ENCODE results near the gene PLA2G2F.

PLA2G2F gene

DNA sequence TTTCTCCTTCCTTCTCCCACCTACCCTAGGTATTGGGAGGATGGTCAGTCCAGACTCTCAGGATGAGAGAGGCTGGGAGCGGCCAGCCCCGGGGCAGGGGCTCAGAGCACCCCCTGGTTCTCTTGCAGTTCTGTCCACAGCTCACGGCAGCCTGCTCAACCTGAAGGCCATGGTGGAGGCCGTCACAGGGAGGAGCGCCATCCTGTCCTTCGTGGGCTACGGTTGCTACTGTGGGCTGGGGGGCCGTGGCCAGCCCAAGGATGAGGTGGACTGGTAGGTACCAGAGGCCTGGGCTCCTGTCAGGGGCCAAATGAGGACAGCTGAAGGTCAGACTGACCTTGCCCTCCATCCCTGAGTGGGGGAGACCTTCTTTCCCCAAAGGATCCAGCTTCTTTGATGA, 4.2 kb downstream of the PLA2G2F start:
- DNase-seq (ENCODE audit: low spot score): no peak

- no peak for DNase-seq (ENCODE audit: low spot score)
Measured at GRCh38 chr1:20143734-20144565, 4.8 kb downstream of the PLA2G2F start.

DNA sequence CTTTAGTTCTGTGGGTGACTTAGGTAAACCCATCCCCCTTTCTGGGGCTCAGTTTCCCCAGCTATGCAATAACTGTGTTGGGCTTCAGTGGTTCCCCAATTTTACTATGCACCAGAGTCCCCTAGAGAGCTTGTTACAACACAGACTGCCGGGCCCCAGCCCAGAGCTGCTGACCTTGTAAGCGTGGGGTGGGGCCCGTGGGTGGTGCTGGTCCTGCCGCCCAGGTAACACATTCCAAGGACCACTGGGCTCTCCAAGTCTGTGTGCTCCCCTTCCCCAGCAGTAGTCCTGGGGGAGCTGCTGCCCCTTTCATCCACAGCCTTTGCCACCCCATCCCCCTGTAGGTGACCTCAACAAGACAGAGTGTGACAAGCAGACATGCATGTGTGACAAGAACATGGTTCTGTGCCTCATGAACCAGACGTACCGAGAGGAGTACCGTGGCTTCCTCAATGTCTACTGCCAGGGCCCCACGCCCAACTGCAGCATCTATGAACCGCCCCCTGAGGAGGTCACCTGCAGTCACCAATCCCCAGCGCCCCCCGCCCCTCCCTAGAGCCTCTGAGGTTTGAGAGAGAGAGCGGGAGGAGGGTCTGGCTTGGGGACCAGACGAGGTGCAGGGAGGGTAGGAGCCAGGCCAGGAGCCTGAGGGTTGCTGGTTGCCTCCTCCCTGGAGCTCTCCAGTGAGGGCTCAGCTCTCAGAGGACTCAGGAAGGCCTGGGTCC, 8.9 kb downstream of the PLA2G2F start:
- no peak for DNase-seq (ENCODE audit: low spot score)

GRCh38 chr1:20148571-20149500, 9.7 kb downstream of the PLA2G2F start:
- no peak for DNase-seq (ENCODE audit: low spot score)

GRCh38 chr1:20149601-20150325, 10.6 kb downstream of the PLA2G2F start:
- DNase-seq (ENCODE audit: low spot score): no peak

GRCh38 chr1:20150326-20150705, 11.2 kb downstream of the PLA2G2F start:
- DNase-seq (ENCODE audit: low spot score): no peak

DNA sequence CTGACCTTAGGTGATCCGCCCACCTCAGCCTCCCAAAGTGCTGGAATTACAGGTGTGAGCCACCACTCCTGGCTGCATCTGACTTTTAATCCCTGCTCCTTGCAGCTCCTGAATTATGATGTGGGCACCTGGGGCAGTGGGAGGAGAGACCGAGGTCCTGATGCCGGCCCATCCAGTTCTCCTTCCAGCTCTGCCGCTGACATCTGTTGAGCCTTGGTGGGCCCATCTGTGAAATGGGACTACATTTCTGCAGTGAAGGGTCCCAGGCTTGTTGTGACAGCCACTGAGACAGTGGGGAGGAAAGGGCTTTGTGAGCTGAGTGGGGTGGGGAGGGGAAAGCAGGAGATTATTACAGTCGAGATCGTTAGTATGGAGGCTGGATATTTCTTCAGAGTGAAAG, 11.8 kb downstream of the PLA2G2F start:
- DNase-seq (ENCODE audit: low spot score): no peak

DNA sequence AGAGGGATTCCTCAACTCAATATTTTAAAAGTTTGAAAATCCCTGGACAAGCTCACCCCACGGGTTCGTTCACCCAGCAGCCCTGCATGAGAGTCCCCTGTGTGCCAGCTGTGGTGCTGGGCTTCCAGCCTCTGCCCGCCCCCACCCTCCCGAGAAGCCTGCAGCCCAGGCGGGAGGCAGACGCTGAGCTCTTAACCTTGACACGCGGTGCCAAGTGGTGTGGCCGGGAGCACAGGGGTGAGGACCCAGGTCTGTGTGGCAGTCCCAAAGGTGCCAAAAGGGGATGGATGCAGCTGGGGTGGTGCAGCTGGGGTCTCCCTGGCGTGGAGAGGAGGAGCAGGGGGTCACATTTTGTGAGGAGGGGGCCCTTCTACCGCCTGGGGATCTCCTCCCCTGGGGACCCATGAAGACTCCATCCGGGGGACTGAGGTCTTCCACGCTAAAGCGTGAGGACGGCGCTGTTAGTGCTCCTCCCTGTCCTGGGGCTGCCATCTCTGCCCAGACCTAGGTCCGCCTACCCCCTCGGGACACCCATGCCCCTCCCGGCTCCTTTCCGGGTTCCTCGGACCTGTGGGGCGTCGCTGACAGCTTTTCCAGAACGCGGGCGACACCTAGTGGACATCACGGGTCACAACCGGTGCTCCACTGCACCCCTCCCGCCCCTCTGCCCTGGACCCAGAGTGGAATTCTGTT, 12.9 kb downstream of the PLA2G2F start:
- peak; percentile 76 for DNase-seq (ENCODE audit: low spot score)

DNA sequence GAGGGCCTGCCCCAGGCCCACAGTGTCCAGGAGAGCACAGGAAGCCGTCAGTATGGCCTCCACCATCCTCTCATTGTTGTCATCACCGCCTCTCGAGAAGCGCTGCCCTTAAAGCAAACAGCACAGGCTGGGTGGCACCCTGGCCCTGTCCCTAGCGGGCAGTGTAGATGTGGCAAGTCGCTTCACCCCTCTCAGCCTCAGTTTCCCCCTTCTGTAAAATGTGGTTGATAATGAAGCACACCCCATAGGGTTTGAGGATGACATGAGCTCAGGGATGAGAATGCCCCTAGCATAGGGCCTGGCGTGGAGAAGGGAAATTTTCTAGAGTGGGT, 13.4 kb downstream of the PLA2G2F start:
- DNase-seq (ENCODE audit: low spot score): no peak

GRCh38 chr1:20153000-20153418, 13.9 kb downstream of the PLA2G2F start:
- DNase-seq (ENCODE audit: low spot score): no peak

DNA sequence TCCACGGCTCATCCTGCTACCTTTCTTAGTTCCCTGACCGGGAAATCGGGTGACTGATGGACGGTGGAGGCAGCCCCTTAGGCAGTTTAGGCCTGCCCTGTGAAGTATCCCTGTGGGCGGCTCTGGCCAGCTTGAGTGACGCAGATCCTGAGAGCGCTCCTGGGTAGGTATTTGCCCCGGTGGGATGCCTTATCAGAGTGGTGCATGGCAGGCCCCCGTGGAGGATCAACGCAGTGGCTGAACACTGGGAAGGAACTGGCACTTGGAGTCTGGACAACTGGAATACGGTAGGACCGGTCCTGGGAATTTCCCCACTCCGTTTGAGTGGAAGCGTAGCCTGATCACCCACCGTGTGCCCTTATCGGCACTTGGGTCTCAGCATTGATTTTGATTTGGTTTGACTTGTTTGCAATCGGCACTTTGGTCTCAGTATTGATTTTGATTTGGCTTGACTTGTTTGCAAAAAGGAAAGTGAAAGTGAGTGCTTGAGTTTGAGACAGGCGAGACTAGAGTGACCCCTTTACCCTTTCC, 15.2 kb downstream of the PLA2G2F start:
- DNase-seq (ENCODE audit: low spot score): no peak

DNA sequence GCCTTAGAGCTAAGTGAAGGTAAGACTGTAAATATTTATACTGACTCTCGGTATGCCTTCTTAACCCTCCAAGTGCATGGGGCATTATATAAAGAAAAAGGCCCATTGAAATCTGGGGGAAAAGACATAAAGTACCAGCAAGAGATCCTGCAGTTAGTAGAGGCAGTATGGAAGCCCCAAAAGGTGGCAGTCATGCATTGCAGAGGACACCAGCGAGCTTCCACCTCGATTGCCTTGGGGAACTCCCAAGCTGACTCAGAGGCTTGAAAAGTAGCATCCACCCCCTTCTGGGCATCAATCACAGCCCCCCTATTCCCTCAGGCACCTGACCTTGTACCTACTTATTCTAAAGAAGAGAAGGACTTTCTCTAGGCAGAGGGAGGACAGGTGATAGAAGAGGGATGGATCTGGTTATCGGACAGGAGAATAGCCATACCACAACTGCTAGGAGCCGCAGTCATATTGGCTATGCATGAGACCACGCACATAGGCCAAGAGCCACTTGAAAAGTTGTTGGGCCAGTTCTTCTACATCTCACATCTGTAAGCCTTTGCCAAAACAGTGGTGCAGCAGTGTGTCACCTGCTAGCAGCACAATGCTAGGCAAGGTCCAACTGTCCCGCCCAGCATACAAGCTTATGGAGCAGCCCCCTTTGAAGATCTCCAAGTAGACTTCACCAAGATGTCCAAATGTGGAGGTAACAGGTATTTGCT, 19.4 kb downstream of the PLA2G2F start:
- DNase-seq (ENCODE audit: low spot score): peak; percentile 8

- DNase-seq (ENCODE audit: low spot score): no peak
Measured at GRCh38 chr1:20160034-20160433, 20.9 kb downstream of the PLA2G2F start.

DNA sequence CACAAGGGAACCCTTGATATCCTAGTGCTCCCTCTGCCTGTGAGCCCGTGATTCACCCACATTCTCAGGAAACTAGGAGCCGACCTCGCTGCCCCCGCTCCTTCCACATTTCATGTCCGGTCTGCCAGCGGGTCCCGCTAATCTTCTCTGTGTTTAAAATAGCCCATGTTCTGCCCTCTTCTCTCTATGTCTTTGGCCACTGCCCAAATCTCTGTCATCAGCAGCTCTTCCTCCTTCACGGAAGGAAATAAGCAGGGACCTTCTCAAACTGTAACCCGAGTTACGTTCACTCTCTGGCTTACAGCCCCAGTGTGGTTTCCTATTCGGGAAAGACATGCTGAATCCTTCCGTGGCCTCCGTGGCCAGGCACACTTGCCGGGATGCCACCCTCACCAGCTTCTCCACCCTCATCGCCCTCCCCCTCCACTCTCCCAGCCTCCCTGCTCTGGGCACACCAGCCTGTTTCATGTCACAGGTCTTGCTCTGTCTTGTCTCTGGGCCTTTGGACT, 25.6 kb downstream of the PLA2G2F start:
- DNase-seq (ENCODE audit: low spot score): no peak

GRCh38 chr1:20165522-20165951, 26.4 kb downstream of the PLA2G2F start:
- DNase-seq (ENCODE audit: low spot score): no peak

- no peak for DNase-seq (ENCODE audit: low spot score)
Measured at GRCh38 chr1:20166051-20166450, 26.9 kb downstream of the PLA2G2F start.

GRCh38 chr1:20167126-20167525, 28.0 kb downstream of the PLA2G2F start:
- DNase-seq (ENCODE audit: low spot score): no peak

DNA sequence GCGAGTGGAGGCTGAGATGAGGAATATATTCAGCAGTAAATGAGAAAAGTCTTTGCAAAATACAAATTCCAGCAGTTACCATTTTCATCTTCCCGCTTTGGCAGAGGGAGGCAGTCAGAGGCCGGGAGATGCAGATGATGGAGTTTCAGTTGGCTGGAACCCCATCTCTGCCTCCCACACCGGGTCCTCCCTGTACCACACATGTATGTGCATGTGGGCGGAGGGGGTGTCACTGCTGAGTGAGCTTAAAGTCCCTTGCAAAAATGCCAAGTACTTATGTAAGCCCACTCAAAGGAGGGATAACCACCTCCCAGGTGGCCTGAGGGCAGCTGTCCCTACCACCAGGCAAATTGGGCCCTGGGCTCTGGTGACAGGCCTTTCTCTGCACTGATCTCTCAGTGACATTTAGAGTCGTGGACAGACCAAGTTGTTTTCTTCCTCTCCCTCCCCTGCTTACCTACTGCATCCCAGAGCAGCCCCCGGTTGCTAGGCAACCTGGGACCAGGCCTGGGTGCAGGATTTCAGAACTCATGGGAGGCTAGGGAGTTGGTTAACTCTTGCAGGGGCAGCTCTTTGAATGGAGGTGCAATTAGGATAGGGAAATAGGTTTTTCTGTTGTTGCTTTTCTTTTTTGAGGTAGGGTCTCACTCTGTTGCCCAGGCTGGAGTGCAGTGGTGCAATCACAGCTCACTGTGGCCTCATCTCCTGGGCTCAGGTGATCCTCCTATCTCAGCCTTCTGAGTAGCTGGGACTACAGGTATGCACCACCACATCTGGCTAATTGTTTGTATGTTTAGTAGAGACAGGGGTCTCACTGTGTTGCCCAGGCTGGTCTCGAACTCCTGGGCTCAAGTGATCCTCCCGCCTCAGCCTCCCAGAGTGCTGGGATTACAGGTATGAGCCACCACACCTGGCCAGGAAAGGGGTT, 29.7 kb downstream of the PLA2G2F start:
- DNase-seq (ENCODE audit: low spot score): no peak

GRCh38 chr1:20169932-20170331, 30.8 kb downstream of the PLA2G2F start:
- DNase-seq (ENCODE audit: low spot score): no peak
